Measurements from ENCODE around the gene BAAT. TPM values are rescaled to one million over a fixed set of nuclear protein-coding genes. Genes with fewer than 3 reads are reported as not detected.
A peak's percentile ranks its signal among the peaks of the same experiment; 100 is the strongest.

The BAAT gene
- total and polyA plus RNA-seq, 2 of the 13 experiments (the other 11 are each of a cell fraction or from before 2014, with no cell fraction given): 0.71 to 7.9 TPM

DNA sequence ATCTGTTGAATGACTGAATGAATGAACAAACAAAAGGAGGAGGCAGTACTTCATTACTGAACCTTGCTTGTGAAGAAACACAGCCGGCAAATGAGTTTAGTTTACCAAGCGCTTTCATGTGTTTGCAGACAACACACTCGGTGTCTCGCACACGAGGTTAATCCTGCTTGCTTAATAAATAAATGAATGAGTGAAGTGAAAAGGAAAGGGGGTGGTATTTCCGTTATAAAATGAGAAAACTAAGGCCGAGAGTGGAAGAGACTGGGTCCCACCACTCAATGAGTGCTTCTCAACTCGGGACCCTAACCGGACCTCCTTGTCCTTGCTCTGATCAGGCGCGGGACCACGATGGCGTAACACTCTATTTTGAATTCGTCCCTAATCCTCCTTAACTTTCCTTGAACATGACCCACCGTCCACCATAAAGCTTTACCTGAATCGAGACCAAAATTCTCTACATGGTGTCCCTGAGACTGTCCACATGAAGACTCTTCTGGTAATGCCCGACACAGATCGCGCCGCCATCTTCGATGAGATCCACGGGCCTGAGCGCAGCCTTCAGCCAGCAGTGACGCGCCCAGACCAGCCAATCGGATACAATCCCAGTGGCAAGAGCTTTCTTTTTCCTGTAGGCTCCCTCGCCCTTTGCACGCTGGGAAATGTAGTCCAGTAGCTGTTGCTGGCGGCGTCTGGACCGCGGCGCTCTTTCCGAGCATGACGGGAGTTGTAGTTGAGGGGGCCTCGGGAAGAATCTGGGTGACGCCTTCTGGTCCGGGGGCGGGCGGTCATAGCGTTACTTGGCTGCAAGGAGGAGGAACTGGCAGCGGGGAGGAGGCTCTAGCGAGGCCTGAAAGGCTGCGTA lies 13.5 kb upstream of the BAAT start, which contains the start of the genes MRPL50 and ZNF189 (continued):
- TF ChIP-seq ZNF503 (CRISPR knock-in tag; IDR thresholded peaks at IDR 0.05) (0 out of 2 replicates have a peak, but pooled peaks have one; percentile 20), ZNF878 (CRISPR knock-in tag; IDR thresholded peaks at IDR 0.05) (peak; percentile 56; the same call in 1 of the 2 replicates), NFYB (CRISPR knock-in tag; IDR thresholded peaks at IDR 0.05) (peak; percentile 95), THRA (CRISPR knock-in tag; IDR thresholded peaks at IDR 0.05; ENCODE audit: borderline replicate concordance) (peak; percentile 63; the same call in 1 of the 2 replicates), ZFP36L1 (CRISPR knock-in tag; IDR thresholded peaks at IDR 0.05) (no peak), FOXA1 (IDR thresholded peaks at IDR 0.05) (no peak), FOXA1 (CRISPR knock-in tag; IDR thresholded peaks at IDR 0.05) (0 out of 2 replicates have a peak, but pooled peaks have one; percentile 3), ZNF543 (CRISPR knock-in tag; IDR thresholded peaks at IDR 0.05) (no peak), GRHL1 (CRISPR knock-in tag; conservative IDR thresholded peaks at IDR 0.05) (no peak), RFX5 (IDR thresholded peaks at IDR 0.05; ENCODE audit: low read depth, low read length) (peak; percentile 86), RCOR2 (CRISPR knock-in tag; IDR thresholded peaks at IDR 0.05) (peak; percentile 31; the same call in 1 of the 2 replicates), ATF5 (CRISPR knock-in tag; IDR thresholded peaks at IDR 0.05; ENCODE audit: low read depth) (peak; percentile 71; the same call in 1 of the 2 replicates), ZNF598 (CRISPR knock-in tag; IDR thresholded peaks at IDR 0.05; ENCODE audit: borderline replicate concordance) (peak; percentile 66; the same call in 1 of the 2 replicates)
- TF ChIP-seq, protein P1, sequence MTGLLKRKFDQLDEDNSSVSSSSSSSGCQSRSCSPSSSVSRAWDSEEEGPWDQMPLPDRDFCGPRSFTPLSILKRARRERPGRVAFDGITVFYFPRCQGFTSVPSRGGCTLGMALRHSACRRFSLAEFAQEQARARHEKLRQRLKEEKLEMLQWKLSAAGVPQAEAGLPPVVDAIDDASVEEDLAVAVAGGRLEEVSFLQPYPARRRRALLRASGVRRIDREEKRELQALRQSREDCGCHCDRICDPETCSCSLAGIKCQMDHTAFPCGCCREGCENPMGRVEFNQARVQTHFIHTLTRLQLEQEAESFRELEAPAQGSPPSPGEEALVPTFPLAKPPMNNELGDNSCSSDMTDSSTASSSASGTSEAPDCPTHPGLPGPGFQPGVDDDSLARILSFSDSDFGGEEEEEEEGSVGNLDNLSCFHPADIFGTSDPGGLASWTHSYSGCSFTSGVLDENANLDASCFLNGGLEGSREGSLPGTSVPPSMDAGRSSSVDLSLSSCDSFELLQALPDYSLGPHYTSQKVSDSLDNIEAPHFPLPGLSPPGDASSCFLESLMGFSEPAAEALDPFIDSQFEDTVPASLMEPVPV (CRISPR knock-in tag; IDR thresholded peaks at IDR 0.05): peak; percentile 92

All from HepG2 (cell line).